GM18907 (cell line): Measurements from ENCODE around the gene SWI5.
A peak's percentile ranks its signal among the peaks of the same experiment; 100 is the strongest.

ENCODE experiments used
- ATAC-seq: cut with Tn5 transposase; IDR thresholded peaks from one replicate; pipeline ENCODE4 v1.9.1; 2021; ENCODE audit warnings: mild to moderate bottlenecking, moderate library complexity; ENCODE audit not compliant: unreplicated experiment

SWI5 gene

DNA sequence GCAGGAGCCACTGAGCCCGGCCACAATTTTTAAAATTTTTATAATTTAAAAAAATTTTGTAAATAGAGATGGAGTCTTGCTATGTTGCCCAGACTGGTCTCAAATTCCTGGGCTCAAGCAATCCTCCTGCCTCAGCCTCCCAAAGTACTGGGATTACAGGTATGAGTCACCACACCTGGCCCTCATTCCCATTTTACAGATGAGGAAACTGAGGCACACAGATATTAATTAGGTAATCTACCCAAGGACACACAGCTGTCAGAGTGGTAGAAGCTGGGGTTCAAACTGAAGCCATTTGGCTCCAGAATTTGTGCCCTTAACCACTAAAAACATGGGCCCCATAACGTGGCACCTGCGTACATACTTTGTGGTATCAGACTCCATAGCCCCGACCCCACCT is 38.6 kb downstream of the SWI5 start:
- ATAC-seq, result no peak

- no peak for ATAC-seq
Observed at GRCh38 chr9:128316421-128316820, 40.3 kb downstream of the SWI5 start.

DNA sequence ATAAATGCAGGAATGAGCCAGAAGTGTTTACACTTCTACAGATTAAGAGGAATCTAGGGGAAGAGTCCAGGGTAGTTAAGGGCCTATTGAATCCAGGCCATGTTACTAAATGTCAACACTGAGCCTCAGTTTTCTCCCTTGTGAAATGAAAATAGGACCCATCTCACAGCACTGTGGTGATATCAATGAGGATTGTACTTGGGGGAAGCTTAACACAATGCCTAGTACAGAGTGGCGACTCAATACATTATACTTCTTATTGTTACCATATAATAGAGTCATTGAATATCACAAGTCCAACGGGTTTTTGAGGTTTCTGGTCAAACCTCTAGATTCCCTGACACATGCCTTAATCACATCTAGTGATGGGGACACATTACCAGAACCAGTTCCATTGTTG is 41.6 kb downstream of the SWI5 start:
- no peak for ATAC-seq

GRCh38 chr9:128321343-128321742 is 45.3 kb downstream of the SWI5 start:
- no peak for ATAC-seq

- ATAC-seq, result peak; percentile 9
Observed at GRCh38 chr9:128321879-128322403, 45.9 kb downstream of the SWI5 start.

DNA sequence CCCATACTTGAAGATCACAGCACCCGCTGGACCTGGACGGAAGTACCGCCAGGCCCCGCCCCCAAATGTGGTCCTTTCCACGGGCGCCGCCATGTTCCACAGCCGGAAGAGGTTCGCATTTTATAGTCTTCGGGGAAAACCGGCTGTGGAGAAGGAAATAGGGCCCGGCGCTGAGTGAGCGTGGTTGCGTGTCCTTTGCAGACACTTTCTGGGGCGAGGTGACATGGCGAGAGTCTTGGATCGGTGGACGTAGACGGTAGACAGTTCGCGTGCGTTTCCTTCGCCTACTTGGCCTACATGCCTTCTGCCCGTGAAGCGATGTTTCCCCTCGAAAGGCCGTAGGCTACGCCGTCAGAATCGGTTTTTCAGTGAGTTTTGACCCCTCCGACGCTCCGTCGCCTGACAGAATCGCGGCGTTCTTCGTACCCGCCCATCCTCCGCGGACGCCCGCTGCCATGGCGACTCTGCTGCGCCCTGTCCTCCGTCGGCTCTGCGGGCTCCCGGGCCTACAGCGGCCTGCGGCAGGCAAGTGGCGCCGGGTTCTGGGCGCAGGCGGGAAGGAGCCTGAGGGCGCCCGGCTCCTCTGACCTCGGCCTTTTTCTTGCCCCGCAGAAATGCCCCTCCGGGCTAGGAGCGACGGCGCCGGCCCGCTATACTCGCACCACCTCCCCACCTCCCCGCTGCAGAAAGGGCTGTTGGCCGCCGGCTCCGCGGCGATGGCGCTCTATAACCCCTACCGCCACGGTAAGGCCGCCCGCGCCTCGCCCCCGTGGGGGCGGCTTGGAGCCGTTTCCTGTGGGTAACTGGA is 46.5 kb downstream of the SWI5 start, which contains the start of the genes COQ4 and TRUB2:
TSS of gene COQ4 (plus strand) at position 436 of the 808 bp plus-strand sequence. CDS start at position 456, 20 bp downstream.
TSS of gene TRUB2 (minus strand) at position 44 of the 808 bp plus-strand sequence. CDS start at position 5, 39 bp downstream.
- ATAC-seq, result peak; percentile 76

DNA sequence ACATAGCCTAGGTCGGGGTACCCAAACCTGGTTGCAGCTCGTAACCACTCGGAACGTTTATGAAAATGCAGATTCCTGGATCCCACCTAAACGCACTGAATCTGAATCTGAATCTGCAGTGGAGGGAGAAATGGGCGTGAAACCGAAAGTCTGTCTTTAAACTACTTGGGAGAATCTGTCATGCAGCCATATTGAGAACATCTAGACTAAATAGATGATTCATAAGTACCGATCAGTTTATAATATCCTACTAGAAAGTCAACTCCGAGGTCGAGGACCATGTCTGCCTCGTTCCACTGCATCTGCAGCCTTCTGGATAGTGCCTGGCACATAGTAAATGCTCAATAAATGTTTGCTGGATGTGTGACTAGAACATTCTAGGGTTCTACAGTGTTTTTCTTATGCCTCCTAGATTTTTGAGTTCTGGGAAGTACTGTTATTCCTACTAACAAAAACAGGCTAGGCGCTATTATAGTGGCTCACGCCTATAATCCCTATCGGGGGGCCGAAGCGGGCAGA is 47.2 kb downstream of the SWI5 start:
- ATAC-seq, result no peak

DNA sequence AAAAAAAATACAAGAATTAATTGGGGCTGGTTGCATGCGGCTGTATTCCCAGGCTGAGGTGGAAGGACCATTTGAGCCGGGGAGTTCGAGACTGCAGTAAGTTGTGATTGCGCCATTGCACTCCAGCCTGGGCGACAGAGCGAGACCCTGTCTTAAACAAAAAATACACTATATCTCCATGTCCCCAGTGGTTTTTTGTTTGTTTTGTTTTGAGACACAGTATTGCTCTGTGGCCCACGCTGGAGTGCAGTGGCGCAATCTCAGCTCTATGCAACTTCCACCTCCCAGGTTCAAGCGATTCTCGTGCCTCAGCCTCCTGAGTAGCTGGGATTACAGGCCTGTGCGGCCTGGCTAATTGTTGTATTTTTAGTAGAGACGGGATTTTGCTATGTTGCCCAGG is 47.7 kb downstream of the SWI5 start:
- ATAC-seq, result no peak

GRCh38 chr9:128324401-128324800 is 48.3 kb downstream of the SWI5 start:
- no peak for ATAC-seq

- no peak for ATAC-seq
Observed at GRCh38 chr9:128325629-128326028, 49.6 kb downstream of the SWI5 start.

- ATAC-seq, result no peak
Observed at GRCh38 chr9:128333451-128333869, 57.4 kb downstream of the SWI5 start.

DNA sequence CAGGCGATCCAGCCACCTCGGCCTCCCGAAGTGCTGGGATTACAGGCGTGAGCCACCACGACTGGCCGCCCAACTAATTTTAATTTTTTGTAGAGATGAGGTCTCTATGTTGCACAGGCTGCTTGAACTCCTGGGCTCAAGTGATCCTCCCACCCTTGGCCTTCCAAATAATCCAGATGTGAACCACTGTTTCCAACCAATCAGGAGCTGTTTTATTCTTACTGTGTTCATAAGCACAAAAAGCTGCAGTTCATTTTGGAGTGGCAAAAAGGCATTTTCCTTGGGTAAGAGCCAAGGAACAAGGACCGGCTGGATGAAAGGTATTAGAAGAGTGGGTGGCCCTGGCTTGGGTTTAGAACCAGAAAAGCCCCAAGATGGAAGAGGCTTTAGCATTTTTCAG is 59.1 kb downstream of the SWI5 start:
- no peak for ATAC-seq

DNA sequence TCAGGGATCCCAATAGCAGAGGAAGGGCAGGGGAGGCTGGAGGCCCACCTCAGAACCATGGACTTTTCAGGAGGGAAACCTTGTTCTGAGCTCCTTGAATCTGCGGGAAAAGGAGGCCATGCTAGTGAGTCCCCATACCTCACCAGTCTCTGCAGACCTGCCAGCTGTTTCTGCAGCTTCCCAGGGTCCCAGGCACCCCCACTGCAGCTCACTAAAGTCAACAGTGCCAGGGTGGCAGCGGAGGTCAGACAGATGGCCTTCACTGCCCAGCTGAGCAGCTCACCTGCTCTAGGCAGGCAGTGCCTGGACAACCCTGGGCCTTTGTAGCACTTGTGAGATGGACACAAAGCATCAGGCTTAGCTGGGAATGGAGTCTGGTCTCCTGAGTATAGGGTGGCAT is 59.8 kb downstream of the SWI5 start:
- ATAC-seq, result no peak

GRCh38 chr9:128337936-128338335 is 61.9 kb downstream of the SWI5 start:
- ATAC-seq, result no peak
